Suprapubic skin (tissue), 4 donors: ENCODE data around the gene REG4. TPM values are rescaled to one million over a fixed set of nuclear protein-coding genes. Genes with fewer than 3 reads are reported as not detected.

ENCODE experiments used
- DNase-seq, 2 donors: peaks; one replicate each; pipeline ENCODE4 v3.0.0-alpha.2; 2019; ENCODE audit warnings: low spot score in 2 of 2
- H3K27ac ChIP-seq: fragments of 200-600 bp; sonication (generic); one replicate; pipeline ENCODE4 v1.5.1; 2019
- H3K27me3 ChIP-seq: fragments of 200-600 bp; sonication (generic); one replicate; pipeline ENCODE4 v1.5.1; 2019
- H3K36me3 ChIP-seq: fragments of 200-600 bp; sonication (generic); one replicate; pipeline ENCODE4 v1.5.1; 2019
- H3K4me1 ChIP-seq: fragments of 200-600 bp; sonication (generic); one replicate; pipeline ENCODE4 v1.5.1; 2019
- H3K4me3 ChIP-seq: fragments of 200-600 bp; sonication (generic); one replicate; pipeline ENCODE4 v1.5.1; 2019; ENCODE audit warnings: mild to moderate bottlenecking
- H3K9me3 ChIP-seq: fragments of 200-600 bp; sonication (generic); one replicate; pipeline ENCODE4 v1.5.1; 2019
- EP300 ChIP-seq: sonication (generic); formaldehyde crosslinking; IDR thresholded peaks from one replicate; pipeline ENCODE4 v1.6.1; 2017; ENCODE audit warnings: antibody characterized with exemption
- POLR2A ChIP-seq, 2 donors: fragments of 450-650 bp; IDR thresholded peaks; one replicate each; pipeline ENCODE4 v1.6.1; 2017; ENCODE audit warnings: antibody characterized with exemption in 2 of 2, mild to moderate bottlenecking in 2 of 2, moderate library complexity in 2 of 2
- POLR2AphosphoS5 ChIP-seq, 3 donors: sonication (generic); formaldehyde crosslinking; IDR thresholded peaks; one replicate each; pipeline ENCODE4 v1.6.1; 2017; ENCODE audit warnings: antibody characterized with exemption in 3 of 3
- WGBS: methylation state at CpG from one replicate; pipeline ENCODE4 v1.1.5; 2018; 5-methylcytosine and 5-hydroxymethylcytosine counted together
- total RNA-seq, 4 donors: library from RNA; depleted of rRNA; stranded (reverse); fragments of >200 nt; gene quantifications; one replicate each; pipeline ENCODE4 v1.1.0, GENCODE V29; 2016
- TF ChIP-seq, protein P1 (sequence below), 2 donors: fragments of 200-600 bp in 1 of 2; fragments of 450-650 bp in 1 of 2; sonication (generic) in 1 of 2; IDR thresholded peaks; one replicate each; pipeline ENCODE4 v1.5.1; 2016 to 2019; ENCODE audit warnings: antibody characterized with exemption in 2 of 2, mild to moderate bottlenecking in 1 of 2, moderate library complexity in 1 of 2

REG4 gene
- total RNA-seq, 4 donors from 2014 or later, result not detected

DNA sequence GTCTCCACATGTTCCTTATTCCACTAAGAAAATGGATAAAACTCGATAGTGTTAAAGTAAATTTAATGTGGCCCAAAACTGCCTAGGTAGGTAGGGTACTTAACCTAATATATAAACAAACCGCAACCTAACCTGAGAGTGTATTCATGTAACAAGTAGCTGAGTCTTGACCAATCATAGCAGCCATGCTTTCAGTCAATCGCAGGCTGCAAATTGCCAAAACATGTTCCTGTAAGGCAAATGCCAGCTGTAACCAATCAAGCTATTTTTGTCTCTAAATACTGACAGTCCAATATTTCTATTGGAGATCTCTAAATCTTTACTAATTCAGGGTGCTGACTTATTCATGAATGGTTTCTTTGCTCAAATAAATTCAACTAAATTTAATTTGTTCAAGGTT lies 39.5 kb downstream of the REG4 start:
- no peaks in the 10 kb centered on the region for H3K9me3 ChIP-seq
- TF ChIP-seq EP300, result no peak
- no peak for TF ChIP-seq POLR2AphosphoS5 (IDR thresholded peaks at IDR 0.05)
- TF ChIP-seq, protein P1, sequence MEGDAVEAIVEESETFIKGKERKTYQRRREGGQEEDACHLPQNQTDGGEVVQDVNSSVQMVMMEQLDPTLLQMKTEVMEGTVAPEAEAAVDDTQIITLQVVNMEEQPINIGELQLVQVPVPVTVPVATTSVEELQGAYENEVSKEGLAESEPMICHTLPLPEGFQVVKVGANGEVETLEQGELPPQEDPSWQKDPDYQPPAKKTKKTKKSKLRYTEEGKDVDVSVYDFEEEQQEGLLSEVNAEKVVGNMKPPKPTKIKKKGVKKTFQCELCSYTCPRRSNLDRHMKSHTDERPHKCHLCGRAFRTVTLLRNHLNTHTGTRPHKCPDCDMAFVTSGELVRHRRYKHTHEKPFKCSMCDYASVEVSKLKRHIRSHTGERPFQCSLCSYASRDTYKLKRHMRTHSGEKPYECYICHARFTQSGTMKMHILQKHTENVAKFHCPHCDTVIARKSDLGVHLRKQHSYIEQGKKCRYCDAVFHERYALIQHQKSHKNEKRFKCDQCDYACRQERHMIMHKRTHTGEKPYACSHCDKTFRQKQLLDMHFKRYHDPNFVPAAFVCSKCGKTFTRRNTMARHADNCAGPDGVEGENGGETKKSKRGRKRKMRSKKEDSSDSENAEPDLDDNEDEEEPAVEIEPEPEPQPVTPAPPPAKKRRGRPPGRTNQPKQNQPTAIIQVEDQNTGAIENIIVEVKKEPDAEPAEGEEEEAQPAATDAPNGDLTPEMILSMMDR (IDR thresholded peaks at IDR 0.05), result no peak
- TF ChIP-seq POLR2A (IDR thresholded peaks at IDR 0.05), result no peak
- no peaks in the 10 kb centered on the region for H3K36me3 ChIP-seq
- DNase-seq, result no peak
- 45% methylated on average over 3 of the region's 3 CpGs for WGBS
- H3K27ac ChIP-seq, result no peak overlapping the region
- H3K27me3 ChIP-seq, result no peaks in the 10 kb centered on the region
- H3K4me3 ChIP-seq, result no peak overlapping the region
- peaks cover 46% of the 10 kb centered on the region for H3K4me1 ChIP-seq

DNA sequence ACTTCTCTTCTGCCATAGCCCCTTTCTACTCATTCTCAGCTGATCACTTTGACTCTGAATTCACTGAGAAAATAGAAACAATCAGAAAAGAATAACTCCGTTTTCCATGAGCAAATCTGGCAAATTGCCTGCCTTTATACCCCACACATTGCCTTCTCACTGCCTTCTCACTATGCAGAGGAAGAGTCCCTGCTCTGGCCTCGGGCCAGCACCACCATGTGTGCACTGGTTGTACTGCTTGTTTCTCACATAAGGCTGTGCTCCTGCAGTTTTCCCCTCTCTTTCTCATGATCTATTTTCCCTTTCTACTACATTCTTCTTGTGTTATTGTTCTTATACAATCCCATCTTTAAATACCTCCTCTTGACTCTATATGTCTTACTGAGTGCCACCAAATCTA lies 40.2 kb downstream of the REG4 start:
- Histone ChIP-seq H3K4me3 (no peak overlapping the region), H3K4me1 (peaks cover 53% of the 10 kb centered on the region), H3K36me3 (no peaks in the 10 kb centered on the region), H3K9me3 (no peaks in the 10 kb centered on the region), H3K27me3 (no peaks in the 10 kb centered on the region), H3K27ac (no peak overlapping the region)
- DNase-seq, result no peak
- 18% methylated on average over 2 of the region's 2 CpGs for WGBS
- no peak for TF ChIP-seq POLR2AphosphoS5 (IDR thresholded peaks at IDR 0.05)
- TF ChIP-seq, protein P1 (IDR thresholded peaks at IDR 0.05), result no peak
- no peak for TF ChIP-seq POLR2A (IDR thresholded peaks at IDR 0.05)
- TF ChIP-seq EP300, result no peak

DNA sequence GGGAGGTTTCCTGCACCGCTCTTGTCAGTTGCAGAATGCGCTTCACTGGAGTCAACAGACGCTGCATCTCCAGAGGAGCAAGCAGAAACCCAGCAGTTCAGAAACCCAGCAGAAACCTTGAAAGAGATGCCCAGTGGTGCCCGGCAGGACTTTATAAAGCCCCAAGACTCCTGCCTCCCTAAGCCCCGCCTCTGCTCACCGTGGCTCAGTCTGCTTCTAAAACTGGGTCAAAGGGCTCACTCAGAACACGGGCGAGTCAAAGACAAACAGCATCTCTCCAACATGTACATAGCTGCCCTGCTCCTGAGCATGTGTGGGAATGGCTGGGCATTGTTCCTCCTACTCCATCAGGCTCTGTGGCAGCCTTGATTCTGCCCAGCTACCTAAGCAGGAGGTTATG lies 42.5 kb downstream of the REG4 start, which contains the start of gene HMGCS2:
Gene HMGCS2, minus strand, starts transcription at position 128 of the 400 bp plus-strand sequence. Its CDS starts 61 bp downstream, at position 67.
- Histone ChIP-seq H3K9me3 (no peaks in the 10 kb centered on the region), H3K27ac (no peak within 1 kb of the TSS), H3K4me3 (no peak within 1 kb of the TSS), H3K4me1 (peaks cover 45% of the 10 kb centered on the region), H3K36me3 (no peaks in the 10 kb centered on the region), H3K27me3 (no peaks in the 10 kb centered on the region)
- no peak for DNase-seq
- TF ChIP-seq POLR2A (IDR thresholded peaks at IDR 0.05), result no peak
- TF ChIP-seq POLR2AphosphoS5 (IDR thresholded peaks at IDR 0.05), result no peak
- no peak for TF ChIP-seq EP300
- WGBS, result 38% methylated on average over 7 of the region's 8 CpGs

DNA sequence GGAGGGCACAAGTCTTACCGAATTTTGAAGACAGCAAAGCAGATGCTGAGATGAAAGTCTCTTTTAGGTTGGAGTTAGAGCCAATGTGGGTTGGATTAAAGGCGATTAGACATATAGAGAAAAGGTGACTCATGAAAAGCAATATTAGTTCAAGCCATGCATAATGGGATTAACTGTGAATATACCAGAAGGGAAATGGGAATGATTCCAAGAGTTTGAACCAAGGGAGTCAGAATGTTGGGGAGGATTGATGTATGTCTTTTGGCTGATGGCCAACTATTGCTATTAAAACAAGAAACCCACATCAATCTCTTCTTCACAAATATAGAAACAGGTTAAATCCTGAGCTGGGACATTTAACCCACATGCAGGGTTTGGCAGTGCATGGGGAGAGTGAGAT lies 43.8 kb downstream of the REG4 start:
- no peak overlapping the region for H3K4me3 ChIP-seq
- H3K36me3 ChIP-seq, result no peaks in the 10 kb centered on the region
- peaks cover 36% of the 10 kb centered on the region for H3K4me1 ChIP-seq
- H3K27me3 ChIP-seq, result no peaks in the 10 kb centered on the region
- TF ChIP-seq, protein P1 (IDR thresholded peaks at IDR 0.05), result no peak
- TF ChIP-seq EP300 (no peak), POLR2A (IDR thresholded peaks at IDR 0.05) (no peak), POLR2AphosphoS5 (IDR thresholded peaks at IDR 0.05) (no peak)
- DNase-seq, result no peak
- no peaks in the 10 kb centered on the region for H3K9me3 ChIP-seq
- WGBS, result 33% methylated on average over 2 of the region's 2 CpGs
- no peak overlapping the region for H3K27ac ChIP-seq

DNA sequence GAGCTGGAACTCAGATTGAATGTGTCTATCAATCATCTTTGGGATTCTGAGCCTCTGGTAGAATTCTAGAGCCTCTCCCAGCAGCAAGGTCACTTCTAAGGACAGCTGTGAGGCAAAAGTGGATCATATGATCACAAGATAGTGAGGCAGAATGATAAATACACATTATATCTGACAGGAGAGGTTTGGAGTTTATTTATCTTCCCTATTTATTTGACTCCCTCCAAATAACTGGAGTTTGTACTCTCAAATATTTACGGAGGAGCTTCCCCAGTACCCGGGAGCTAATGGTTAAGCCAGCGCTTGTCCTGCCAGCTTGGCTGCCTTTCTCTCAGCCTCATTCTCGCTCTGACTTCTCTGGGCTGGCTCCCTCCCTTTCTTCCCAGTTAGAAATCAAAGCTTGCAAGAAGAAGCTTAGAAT lies 44.9 kb downstream of the REG4 start:
- WGBS, result 20% methylated on average over 4 of the region's 4 CpGs
- Histone ChIP-seq H3K36me3 (no peaks in the 10 kb centered on the region), H3K4me3 (no peak overlapping the region), H3K27me3 (no peaks in the 10 kb centered on the region), H3K9me3 (no peaks in the 10 kb centered on the region), H3K4me1 (peaks cover 30% of the 10 kb centered on the region), H3K27ac (peak overlapping the region; percentile 5)
- DNase-seq, result no peak
- no peak for TF ChIP-seq POLR2AphosphoS5 (IDR thresholded peaks at IDR 0.05)
- TF ChIP-seq, protein P1 (IDR thresholded peaks at IDR 0.05), result no peak

DNA sequence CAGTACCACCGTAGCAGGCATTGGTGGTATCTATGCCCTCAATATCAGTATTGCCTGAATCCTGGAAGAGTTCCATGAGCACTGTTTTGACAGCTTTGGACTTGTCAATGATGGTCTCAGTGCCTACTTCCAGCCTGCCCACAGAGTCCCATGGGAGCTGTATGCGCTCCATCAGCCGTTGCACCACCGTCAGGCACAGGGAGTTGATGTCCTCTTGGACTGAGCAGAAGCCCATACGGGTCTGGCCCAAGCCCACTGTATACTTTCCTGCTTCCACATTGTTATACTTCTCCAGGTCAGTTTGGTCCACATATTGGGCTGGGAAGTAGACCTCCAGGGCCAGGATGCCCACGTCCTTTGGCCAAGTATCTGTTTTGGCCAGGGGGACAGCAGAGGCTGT lies 47.0 kb downstream of the REG4 start:
- WGBS, result 94% methylated on average over 6 of the region's 6 CpGs
- DNase-seq, result no peak
- no peak for TF ChIP-seq POLR2AphosphoS5 (IDR thresholded peaks at IDR 0.05)
- no peak for TF ChIP-seq EP300
- TF ChIP-seq, protein P1 (IDR thresholded peaks at IDR 0.05), result no peak
- TF ChIP-seq POLR2A (IDR thresholded peaks at IDR 0.05), result no peak
- Histone ChIP-seq H3K4me1 (peaks cover 26% of the 10 kb centered on the region), H3K9me3 (no peaks in the 10 kb centered on the region), H3K4me3 (no peak overlapping the region), H3K27me3 (no peaks in the 10 kb centered on the region), H3K27ac (no peak overlapping the region), H3K36me3 (no peaks in the 10 kb centered on the region)
